HG03354 (cell line): Measurements from ENCODE around the gene CMC1.
"Not testable (repeated sequence)": the region's sequence is repeated elsewhere in the genome, so short reads cannot be mapped to it uniquely, and the experiment has no call there.

Source experiments
- ATAC-seq: cut with Tn5 transposase; IDR thresholded peaks from one replicate; pipeline ENCODE4 v1.9.1; 2021; ENCODE audit warnings: mild to moderate bottlenecking; ENCODE audit not compliant: unreplicated experiment, poor library complexity, severe bottlenecking

The CMC1 gene

DNA sequence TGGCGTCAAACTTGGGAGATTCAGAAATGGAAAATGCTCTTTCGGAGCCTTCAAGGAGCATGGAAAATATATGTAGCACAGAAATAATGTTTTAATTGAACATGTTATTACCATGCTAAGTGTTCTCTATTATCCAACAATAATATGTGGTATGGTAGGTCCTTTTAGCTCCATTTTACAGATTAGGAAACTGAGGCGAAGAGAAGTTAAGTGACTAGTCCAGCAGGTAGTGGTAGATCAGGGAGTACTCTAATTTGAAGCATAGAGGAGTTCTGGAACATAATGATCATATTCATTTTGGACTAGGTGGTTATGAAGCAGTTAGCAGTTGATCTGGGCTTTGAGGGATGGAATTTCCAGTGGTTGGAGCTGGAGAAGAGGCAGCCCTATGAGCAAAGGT lies 1.1 kb downstream of the CMC1 start:
- no peak for ATAC-seq

GRCh38 chr3:28243424-28244106 lies 2.1 kb downstream of the CMC1 start:
- ATAC-seq = no peak

DNA sequence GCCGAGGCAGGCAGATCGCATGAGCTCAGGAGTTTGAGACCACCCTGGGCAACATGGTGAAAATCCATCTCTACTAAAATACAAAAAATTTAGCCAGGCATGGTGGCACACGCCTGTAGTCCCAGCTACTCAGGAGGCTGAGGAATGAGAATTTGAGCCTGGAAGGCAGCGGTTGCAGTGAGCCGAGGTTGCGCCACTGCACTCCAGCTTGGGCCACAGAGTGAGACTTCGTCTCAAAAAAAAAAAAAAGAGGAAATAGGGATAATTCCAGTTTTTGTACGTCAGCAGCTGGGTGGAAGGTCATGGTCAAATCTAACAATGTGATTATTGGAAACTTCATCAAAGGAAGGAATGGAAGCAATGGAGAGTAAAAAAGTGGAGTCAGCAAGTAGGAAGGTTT lies 3.1 kb downstream of the CMC1 start:
- no peak for ATAC-seq

DNA sequence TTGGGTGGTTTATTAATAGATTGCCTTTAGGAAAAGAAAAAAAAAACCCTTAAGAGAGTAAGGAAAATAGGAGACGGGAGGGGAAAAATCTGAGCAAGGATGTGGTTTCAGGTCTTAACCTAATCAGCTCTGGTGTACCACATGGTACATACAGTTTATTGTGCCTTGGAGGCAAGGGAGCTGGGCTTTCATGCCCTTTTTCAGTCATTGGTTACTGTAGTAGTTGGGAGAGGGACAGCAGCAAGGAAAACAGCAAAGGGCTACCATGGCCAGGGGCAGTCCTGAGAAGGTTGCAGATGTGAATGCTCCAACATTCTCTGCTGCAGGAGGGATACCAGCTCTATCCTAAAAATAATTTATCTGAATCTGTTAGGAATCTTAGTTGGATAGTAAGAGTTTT lies 5.9 kb downstream of the CMC1 start:
- ATAC-seq = no peak

DNA sequence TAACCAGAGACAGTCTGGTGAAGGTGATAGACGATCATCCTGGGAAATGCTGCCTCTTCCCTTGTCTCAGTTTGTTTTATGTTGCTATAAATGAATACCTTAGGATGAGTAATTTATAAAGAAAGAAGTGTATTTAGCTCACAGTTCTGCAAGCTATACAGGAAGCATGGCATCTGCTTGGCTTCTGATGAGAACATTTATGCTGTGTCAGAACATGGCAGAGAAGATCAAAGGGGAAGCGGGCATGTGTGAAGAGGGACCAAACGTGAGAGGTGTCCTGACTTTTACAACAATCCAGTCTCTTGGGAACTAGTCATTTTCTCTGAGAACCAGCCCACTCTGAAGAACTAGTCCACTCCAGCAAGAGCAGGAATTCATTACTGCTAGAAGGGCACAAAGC lies 9.6 kb downstream of the CMC1 start:
- ATAC-seq = no peak

- no peak for ATAC-seq
These were observed 10.6 kb downstream of the CMC1 start for GRCh38 chr3:28252001-28252431.

DNA sequence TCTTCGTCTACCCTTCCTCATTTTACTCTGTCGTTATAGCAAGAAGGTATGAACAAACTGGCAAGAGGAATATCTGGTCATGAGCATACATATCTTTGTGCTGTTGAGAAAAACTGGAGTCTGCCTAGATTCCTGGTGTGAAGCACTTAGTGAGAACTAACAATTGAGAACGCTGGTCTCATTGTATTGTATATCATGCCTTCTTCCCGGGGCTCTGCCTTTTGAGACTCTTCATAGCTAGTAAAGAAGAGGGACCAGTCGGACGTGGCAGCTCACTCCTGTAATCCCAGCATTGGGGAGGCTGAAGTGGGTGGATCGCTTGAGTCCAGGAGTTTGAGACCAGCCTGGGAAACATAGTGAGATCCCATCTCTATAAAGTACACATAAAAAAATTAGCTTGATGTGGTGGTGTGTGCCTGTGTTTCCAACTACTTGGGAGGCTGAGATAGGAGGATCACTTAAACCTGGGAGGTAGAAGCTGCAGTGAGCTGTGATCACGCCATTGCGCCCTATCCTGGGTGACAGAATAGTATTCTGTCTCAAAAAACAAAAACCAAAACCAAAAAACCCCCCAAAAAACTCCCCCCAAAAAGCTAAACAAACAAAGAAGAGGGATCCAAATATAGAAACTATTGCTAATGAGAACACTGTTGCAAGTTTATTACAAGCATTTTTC lies 11.8 kb downstream of the CMC1 start:
- no peak for ATAC-seq

DNA sequence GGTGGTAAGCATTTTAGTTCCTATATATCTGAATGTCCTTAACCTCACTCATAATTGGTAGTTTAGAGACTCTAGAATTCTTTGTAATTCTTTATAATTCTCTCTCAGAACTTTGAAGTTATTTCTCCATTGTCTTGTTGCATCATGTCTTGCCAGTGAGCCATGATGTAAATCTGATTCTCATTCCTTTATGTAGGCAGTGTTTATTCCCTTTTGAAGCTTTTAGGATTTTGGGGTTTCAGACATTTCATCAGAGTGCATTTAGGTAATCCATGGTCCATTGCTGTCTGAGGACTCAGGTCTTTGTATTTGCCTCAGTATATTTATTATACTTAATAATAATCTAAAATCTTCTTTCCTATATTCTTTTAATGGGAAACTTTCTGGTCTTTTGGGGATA lies 20.6 kb downstream of the CMC1 start:
- ATAC-seq = no peak

DNA sequence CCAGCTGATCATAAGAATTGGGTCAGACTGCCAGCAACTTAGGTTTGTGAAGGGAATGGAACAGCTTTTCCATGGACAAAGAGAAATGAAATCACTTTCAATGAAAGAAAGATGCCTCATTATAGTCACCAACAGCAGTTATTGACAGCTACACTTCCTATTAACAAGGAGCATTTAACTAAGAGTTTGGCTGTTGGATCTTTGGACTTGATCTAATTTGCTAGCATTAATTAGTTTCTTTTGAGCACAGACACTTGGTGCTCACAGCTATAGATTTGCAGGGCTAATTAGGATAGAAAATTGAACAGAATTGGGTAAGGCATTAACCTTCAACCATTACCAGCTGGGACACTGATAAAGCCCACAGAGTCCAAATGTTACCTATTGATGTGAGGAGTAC lies 24.2 kb downstream of the CMC1 start:
- no peak for ATAC-seq

DNA sequence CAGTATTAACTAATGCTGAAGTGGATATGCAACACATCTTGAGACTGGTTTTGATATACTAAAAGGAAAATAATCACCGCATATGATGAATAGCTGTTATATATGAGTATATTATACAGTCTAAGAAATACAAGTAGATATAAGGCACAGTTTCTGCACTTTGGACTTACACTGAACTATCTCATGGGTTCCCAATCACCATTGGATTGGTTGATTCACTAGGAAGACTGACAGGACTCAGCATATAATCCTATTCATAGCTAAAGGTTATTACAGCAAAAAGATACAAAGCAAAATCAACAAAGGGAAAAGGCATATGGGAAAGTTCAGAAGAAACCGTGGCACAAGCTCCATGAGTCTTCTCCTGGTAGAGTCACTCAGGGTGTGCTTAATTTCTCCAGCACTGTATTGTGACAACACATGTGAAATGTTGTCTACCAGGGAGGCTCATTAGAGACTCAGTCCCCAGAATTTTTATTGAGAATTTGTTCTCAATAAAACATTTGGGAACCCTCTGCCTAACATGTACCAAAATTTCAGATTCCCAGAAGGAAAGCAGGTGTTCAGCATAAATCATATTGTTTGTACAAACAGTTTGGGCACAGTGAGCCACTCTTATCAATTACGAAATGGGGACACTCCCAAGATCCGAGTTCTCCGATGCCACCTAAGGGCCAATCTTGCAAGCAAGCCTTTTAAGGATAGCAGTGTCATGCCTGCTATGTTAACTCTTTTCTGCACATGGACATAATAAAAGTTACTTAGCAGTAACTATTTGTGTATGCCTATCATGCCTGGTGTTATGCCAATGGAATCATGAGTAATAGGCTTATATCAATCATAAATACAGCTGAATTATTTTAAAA lies 26.8 kb downstream of the CMC1 start:
- ATAC-seq = no peak

DNA sequence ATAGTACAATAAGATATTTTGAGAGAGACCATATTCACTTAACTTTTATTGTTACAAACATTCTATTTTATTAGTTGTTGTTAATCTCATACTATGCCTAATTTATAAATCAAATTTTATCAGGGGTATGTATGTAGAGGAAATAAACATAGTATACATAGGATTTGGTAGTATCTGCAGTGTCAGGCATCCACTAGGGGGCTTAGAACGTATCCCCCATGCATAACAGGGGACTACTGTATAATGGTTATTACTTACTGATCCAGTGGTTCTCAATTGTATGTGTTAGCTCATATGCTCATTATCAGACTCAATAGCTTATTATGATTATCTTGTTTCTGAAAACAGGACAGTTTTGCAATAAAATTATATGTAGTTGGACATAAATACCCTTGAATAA lies 27.6 kb downstream of the CMC1 start:
- ATAC-seq = no peak

- not testable (repeated sequence) for ATAC-seq
These were observed 28.5 kb downstream of the CMC1 start for GRCh38 chr3:28269884-28270283.

- no peak for ATAC-seq
These were observed 32.4 kb downstream of the CMC1 start for GRCh38 chr3:28273837-28274236.

GRCh38 chr3:28278918-28279317 lies 37.5 kb downstream of the CMC1 start:
- no peak for ATAC-seq

DNA sequence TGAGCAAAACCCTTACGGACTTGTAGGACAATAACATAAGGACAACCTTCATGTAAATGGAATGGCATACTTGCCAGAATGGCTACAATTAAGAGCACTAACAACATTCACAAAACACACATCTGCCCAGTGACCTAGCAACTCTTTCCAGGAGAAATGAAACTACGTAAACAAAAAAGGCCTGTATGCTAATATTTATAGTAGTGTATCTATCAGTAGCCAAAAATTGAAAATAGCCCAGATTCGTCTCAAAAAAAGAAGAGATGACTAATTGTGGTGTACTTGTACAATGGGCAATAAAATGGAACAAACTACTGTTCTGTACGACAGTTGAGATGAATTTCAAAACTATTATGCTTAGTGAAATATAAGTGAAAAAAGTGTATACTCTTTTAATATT lies 38.4 kb downstream of the CMC1 start:
- peak; percentile 55 for ATAC-seq

- no peak for ATAC-seq
These were observed 39.4 kb downstream of the CMC1 start for GRCh38 chr3:28280781-28281180.

DNA sequence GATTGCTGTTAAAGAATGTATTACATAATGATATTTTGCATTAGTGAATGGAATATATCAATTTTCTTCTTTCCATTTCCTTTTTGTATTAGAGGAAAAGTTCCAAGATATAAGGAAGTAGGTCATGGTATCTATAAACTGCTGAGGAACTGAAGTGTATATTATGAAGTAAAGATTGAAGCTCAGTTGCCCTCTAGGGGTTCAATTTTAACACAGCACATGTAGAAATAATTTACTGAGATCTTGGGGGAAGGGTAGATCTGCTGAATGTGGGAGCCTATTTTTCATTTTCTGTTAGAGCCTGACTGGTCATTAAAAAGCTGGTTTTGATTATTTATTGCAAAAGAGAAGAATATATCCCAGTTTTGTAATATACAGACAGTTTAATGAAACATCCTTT lies 45.2 kb downstream of the CMC1 start:
- ATAC-seq = peak; percentile 89

GRCh38 chr3:28287046-28287445 lies 45.6 kb downstream of the CMC1 start:
- no peak for ATAC-seq

DNA sequence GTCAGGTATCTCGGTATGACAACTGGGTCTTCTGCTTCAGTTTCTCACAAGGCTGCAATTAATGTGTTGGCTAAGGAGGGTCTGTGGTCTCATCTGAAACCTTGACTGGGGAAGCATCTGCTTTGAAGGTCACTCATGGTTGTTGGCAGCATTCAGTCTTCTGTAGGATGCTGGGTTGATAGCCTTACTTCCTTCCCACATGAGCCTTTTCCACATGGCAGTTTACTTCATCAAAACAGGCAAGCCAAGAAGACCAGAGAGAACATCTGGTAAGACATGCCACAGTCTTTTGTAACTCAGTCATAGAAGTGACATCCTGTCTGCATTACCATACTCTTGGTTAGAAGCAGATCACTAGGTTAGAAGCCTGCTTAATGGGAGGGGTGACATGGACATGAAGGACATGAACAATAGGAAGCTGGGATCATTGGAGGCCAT lies 49.5 kb downstream of the CMC1 start:
- ATAC-seq = no peak

DNA sequence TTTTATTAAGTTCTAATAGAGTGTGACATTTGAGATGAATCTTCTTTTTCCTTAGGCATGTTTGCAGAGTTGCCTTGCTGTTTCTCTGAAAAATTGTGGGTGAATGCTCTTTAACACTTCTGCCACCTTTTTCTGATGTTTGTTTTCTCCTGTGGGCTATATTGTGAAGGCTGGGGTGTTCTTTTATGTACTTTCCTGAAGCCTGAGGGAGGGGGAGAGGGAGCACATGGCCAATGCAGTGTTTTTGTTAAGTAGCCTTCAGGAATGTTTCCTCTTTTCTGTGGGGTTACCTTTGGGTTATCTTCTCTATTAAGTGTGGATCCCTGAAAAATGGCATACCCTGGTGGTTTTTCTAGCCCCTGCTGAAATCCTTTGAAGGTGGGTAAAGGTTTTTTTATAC lies 50.2 kb downstream of the CMC1 start:
- no peak for ATAC-seq

DNA sequence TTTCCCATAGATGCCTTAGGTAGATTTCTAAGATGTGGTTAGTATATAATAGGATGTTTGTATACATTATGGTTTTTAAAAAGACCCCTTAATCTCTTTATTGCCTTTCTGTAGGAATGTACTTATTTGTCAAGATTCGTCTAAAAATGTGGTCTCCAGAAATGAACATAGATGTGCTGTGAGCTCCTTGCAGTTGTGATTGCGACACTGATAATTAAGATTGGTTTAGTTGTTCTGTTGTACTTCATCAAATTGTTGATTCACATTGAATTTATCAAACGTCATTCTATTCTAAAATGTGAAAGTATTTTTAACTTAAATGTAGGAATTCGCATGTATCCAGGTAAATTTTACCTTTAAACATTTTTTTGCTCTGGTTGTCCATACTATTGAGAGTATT lies 51.2 kb downstream of the CMC1 start:
- no peak for ATAC-seq
